Neural cell (in vitro differentiated cells): Measurements from ENCODE around the gene SALL3.

Experiments
- CTCF ChIP-seq: fragments of 450-650 bp; IDR thresholded peaks from 2 replicates; pipeline ENCODE4 v1.5.1; 2014; ENCODE audit warnings: antibody characterized with exemption, mild to moderate bottlenecking, moderate library complexity; ENCODE audit not compliant: poor library complexity, severe bottlenecking
- EP300 ChIP-seq: fragments of 450-650 bp; conservative IDR thresholded peaks from 2 replicates; pipeline ENCODE4 v1.6.1; 2014; ENCODE audit warnings: antibody characterized with exemption, mild to moderate bottlenecking, moderate library complexity; ENCODE audit not compliant: poor library complexity, severe bottlenecking
- EZH2 ChIP-seq: fragments of 200-600, 300-800 bp; shearing (Covaris generic), sonication (generic); IDR thresholded peaks from 2 replicates; pipeline ENCODE4 v1.6.1; 2014; ENCODE audit warnings: antibody characterized with exemption, low read length, borderline replicate concordance, mild to moderate bottlenecking; ENCODE audit not compliant: insufficient read depth, poor library complexity, severe bottlenecking
- MXI1 ChIP-seq: fragments of 450-650 bp; conservative IDR thresholded peaks from 2 replicates; pipeline ENCODE4 v1.6.1; 2014; ENCODE audit warnings: antibody characterized with exemption, mild to moderate bottlenecking; ENCODE audit not compliant: poor library complexity, severe bottlenecking
- POLR2AphosphoS5 ChIP-seq: IDR thresholded peaks from 2 replicates; pipeline ENCODE4 v1.6.1; 2012
- RAD21 ChIP-seq: fragments of 450-650 bp; conservative IDR thresholded peaks from 2 replicates; pipeline ENCODE4 v1.6.1; 2014; ENCODE audit warnings: antibody characterized with exemption, mild to moderate bottlenecking, moderate library complexity
- REST ChIP-seq: IDR thresholded peaks from 2 replicates; pipeline ENCODE4 v1.6.1; 2012; ENCODE audit warnings: borderline replicate concordance
- SMC3 ChIP-seq: fragments of 450-650 bp; conservative IDR thresholded peaks from 2 replicates; pipeline ENCODE4 v1.6.1; 2014; ENCODE audit warnings: antibody characterized with exemption, mild to moderate bottlenecking, moderate library complexity; ENCODE audit not compliant: poor library complexity
- TAF1 ChIP-seq: IDR thresholded peaks from 2 replicates; pipeline ENCODE4 v1.6.1; 2012; ENCODE audit warnings: low read depth

DNA sequence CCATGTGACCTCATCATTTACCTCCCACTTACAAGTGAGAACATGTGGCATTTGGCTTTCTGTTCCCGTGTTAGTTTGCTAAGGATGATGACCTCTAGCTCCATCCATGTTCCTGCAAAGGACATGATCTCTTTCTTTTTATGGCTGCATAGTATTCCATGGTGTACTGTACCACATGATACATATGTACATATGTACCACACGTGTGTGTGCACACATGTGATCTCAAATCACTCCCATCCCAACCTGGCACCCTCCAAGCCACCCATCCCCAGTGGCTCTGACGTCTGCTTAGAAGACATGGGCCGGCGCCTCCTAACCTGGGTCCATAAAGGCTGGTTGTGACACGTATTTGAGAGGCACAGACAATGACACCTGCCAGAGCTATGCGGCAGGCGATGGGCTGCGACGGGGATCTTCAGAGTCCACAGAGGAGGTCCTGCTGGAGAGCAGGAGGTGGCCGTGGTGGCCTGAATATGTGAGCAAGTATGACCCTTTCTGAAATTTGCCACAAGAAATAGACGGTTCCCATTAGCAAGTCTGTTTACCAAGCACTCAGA is 8.8 kb upstream of the SALL3 start:
- TF ChIP-seq POLR2AphosphoS5: no peak
- no peak for TF ChIP-seq CTCF
- no peak for TF ChIP-seq REST
- TF ChIP-seq RAD21: no peak
- TF ChIP-seq EP300: no peak
- no peak for TF ChIP-seq MXI1
- TF ChIP-seq EZH2: no peak
- TF ChIP-seq TAF1: no peak
- TF ChIP-seq SMC3: no peak
